Peyer's patch (tissue), 4 donors: ENCODE data around the gene AGBL4. TPM values are rescaled to one million over a fixed set of nuclear protein-coding genes. Genes with fewer than 3 reads are reported as not detected.
"Not testable (repeated sequence)": the region's sequence is repeated elsewhere in the genome, so short reads cannot be mapped to it uniquely, and the experiment has no call there.

Source experiments
- DNase-seq, 3 donors: peaks; one replicate each; pipeline ENCODE4 v3.0.0-alpha.2; 2017 to 2019
- H3K27ac ChIP-seq, 4 donors: fragments of 200-600 bp; sonication (generic); one replicate each; pipeline ENCODE4 v1.5.1; 2016 to 2019
- H3K27me3 ChIP-seq, 2 donors: fragments of 200-600 bp; sonication (generic); one replicate each; pipeline ENCODE4 v1.5.1; 2019
- H3K36me3 ChIP-seq, 3 donors: fragments of 200-600 bp; sonication (generic); one replicate each; pipeline ENCODE4 v1.5.1; 2016 to 2019
- H3K4me1 ChIP-seq, 4 donors: fragments of 200-600 bp; sonication (generic); one replicate each; pipeline ENCODE4 v1.5.1; 2016 to 2019
- H3K4me3 ChIP-seq, 4 donors: fragments of 200-600 bp; sonication (generic); 1 replicate in 3 of 4; 2 replicates in 1 of 4; pipeline ENCODE4 v1.5.1; 2016 to 2019; ENCODE audit warnings: mild to moderate bottlenecking in 1 of 4
- H3K9me3 ChIP-seq, 4 donors: fragments of 200-600 bp; sonication (generic); one replicate each; pipeline ENCODE4 v1.5.1; 2016 to 2019; ENCODE audit warnings: mild to moderate bottlenecking in 1 of 4
- POLR2A ChIP-seq, 2 donors: fragments of 450-650 bp; IDR thresholded peaks; one replicate each; pipeline ENCODE4 v1.5.1; 2017; ENCODE audit warnings: antibody characterized with exemption in 2 of 2, mild to moderate bottlenecking in 2 of 2, moderate library complexity in 2 of 2
- total RNA-seq, 4 donors: library from RNA; depleted of rRNA; stranded (reverse); fragments of >200 nt; gene quantifications; one replicate each; pipeline ENCODE4 v1.1.0, GENCODE V29; 2016
- TF ChIP-seq, protein P1 (sequence below), 6 experiments: fragments of 450-650 bp in 4 of 6; fragments of 200-600 bp in 2 of 6; sonication (generic) in 1 of 6; IDR thresholded peaks; one replicate each; pipeline ENCODE4 v1.5.1; 2017 to 2019; ENCODE audit warnings: antibody characterized with exemption in 6 of 6, mild to moderate bottlenecking in 3 of 6, moderate library complexity in 1 of 6

The AGBL4 gene
- total RNA-seq, 4 donors from 2014 or later, result 2.5 TPM; not detected in 3

DNA sequence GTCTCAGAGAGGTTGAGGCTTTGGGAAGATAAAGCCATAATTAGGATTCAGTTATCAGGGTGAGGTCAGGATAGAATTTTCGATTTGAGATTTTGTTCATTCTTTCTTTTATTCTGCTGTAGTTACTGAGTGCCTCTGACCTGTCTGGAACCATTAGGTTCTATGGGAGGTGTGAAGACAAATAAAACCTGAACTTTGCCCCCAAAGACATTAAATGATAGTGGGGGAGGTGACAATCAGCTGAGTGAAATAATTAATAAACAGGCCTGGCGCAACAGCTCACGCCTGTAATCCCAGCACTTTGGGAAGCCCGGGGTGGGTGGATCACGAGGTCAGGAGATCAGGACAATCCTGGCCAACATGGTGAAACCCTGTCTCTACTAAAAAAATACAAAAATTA, 1496.7 kb downstream of the AGBL4 start:
- no peaks in the 10 kb centered on the region for H3K27me3 ChIP-seq
- peak overlapping the region in 1 of 4 donors; percentile 61 for H3K27ac ChIP-seq
- no peaks in the 10 kb centered on the region for H3K9me3 ChIP-seq
- no peak for TF ChIP-seq POLR2A (IDR thresholded peaks at IDR 0.05)
- TF ChIP-seq, protein P1, sequence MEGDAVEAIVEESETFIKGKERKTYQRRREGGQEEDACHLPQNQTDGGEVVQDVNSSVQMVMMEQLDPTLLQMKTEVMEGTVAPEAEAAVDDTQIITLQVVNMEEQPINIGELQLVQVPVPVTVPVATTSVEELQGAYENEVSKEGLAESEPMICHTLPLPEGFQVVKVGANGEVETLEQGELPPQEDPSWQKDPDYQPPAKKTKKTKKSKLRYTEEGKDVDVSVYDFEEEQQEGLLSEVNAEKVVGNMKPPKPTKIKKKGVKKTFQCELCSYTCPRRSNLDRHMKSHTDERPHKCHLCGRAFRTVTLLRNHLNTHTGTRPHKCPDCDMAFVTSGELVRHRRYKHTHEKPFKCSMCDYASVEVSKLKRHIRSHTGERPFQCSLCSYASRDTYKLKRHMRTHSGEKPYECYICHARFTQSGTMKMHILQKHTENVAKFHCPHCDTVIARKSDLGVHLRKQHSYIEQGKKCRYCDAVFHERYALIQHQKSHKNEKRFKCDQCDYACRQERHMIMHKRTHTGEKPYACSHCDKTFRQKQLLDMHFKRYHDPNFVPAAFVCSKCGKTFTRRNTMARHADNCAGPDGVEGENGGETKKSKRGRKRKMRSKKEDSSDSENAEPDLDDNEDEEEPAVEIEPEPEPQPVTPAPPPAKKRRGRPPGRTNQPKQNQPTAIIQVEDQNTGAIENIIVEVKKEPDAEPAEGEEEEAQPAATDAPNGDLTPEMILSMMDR (IDR thresholded peaks at IDR 0.05), result no peak
- H3K4me1 ChIP-seq, result peaks cover 0 to 17% (median 2%) of the 10 kb centered on the region in 4 donors
- no peaks in the 10 kb centered on the region for H3K36me3 ChIP-seq
- H3K4me3 ChIP-seq, result no peak overlapping the region
- DNase-seq, result peak in 1 of 3 donors; percentile 46

DNA sequence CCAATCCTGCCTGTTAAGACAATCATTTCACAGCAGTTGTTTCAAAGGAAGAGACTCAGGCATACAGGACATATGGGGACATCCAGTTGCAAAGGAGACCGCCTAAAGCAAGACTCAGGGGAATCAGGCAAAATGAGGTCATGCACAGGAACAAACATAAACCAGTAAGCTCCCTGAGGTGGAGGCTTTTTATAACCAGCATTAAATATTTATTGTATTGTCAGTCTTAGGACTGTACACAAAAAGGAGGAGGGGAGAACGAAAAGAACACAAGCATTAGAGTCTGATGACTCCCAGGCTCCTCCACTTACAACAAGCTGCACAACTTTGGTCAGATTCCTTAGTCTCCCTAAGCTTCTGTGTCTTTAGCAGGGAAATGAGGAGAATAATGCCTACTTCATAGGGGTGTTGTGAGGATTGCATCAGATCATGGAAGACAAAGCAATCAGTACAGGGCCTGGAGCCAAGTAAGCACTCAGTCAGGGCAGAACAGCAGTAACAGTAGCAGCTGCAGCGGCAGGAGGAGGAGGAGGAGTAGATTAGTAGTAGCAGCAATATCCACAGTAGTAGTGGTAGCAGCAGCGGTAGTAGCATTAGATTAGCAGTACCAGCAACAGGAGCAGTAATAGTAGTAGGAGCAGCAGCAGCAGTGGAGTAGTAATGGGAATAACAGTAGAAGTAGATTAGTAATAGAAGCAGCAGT, 1497.6 kb downstream of the AGBL4 start:
- Histone ChIP-seq H3K27me3 (no peaks in the 10 kb centered on the region), H3K4me1 (peaks cover 0 to 17% (median 2%) of the 10 kb centered on the region in 4 donors), H3K4me3 (no peak overlapping the region), H3K36me3 (no peaks in the 10 kb centered on the region), H3K27ac (peak overlapping the region in 1 of 4 donors; percentile 61), H3K9me3 (no peaks in the 10 kb centered on the region)
- TF ChIP-seq, protein P1 (IDR thresholded peaks at IDR 0.05), result no peak
- no peak for TF ChIP-seq POLR2A (IDR thresholded peaks at IDR 0.05)
- DNase-seq, result peak in 1 of 3 donors; percentile 63

DNA sequence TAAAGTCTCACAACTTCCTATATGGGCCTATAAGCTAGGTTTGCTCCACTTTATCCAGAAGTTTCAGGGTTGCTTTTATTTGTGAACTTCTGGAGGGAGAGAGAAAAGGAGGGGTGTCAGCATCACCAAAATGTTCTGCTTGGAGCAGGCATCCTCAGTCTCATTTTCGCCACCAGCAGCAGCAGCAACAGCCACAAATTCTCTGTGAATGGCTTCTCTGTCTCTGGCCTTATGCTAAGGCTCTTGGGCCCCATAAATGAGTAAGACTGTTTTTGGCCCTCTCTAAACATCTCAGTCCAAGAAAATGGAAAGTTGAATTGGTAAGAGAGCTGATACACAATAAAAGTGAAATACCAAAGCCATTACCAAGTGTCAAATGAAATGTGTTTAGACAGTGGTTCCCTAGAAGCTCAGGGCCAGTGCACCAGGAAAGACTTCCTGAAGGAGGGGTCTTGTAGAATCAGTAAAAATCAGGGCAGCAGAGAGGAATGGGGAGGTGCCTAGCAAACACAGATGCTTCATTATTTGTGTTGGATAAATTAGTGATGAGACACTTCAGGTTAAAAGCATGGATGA, 1498.8 kb downstream of the AGBL4 start:
- Histone ChIP-seq H3K36me3 (no peaks in the 10 kb centered on the region), H3K27ac (no peak overlapping the region), H3K4me3 (no peak overlapping the region), H3K4me1 (peaks cover 0 to 17% (median 2%) of the 10 kb centered on the region in 4 donors), H3K9me3 (no peaks in the 10 kb centered on the region), H3K27me3 (no peaks in the 10 kb centered on the region)
- DNase-seq, result no peak
- TF ChIP-seq, protein P1 (IDR thresholded peaks at IDR 0.05), result no peak
- TF ChIP-seq POLR2A (IDR thresholded peaks at IDR 0.05), result no peak

DNA sequence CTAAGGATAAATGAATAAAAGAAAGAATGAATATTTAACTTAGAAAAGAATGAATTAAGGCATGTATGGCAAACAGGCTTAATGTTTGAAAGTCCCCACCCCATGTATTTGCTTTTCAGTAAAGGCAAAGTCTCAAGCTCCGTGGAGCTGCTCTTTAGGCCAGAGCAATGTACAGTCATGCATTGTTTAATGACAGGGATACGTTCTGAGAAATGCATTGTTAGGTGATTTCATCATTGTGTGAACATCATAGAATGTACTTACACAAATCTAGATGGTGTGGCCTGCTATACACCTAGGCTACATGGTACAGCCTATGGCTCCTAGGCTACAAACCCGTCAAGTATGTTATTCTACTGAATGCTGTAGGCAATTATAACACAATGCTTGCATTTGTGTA, 1500.2 kb downstream of the AGBL4 start:
- Histone ChIP-seq H3K27ac (no peak overlapping the region), H3K4me3 (no peak overlapping the region), H3K9me3 (no peaks in the 10 kb centered on the region), H3K36me3 (no peaks in the 10 kb centered on the region), H3K27me3 (no peaks in the 10 kb centered on the region), H3K4me1 (peaks cover 0 to 17% (median 2%) of the 10 kb centered on the region in 4 donors)
- DNase-seq, result no peak
- no peak for TF ChIP-seq POLR2A (IDR thresholded peaks at IDR 0.05)
- TF ChIP-seq, protein P1 (IDR thresholded peaks at IDR 0.05), result no peak

DNA sequence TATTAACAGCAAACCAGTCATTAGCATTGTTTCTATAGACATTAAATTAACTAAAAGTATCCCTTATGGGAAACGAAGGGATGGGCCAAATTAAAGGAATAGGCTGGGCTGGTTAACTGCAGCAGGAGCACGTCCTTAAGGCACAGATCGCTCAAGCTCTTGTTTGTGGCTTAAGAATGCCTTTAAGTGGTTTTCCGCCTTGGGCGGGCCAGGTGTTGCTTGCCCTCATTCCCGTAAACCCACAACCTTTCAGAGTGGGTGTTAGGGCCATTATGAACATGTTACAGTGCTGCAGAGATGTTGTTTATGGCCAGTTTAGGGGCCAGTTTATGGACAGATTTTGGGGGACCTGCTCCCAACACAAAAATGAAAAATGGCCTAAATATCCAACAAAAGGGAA, 1503.9 kb downstream of the AGBL4 start:
- DNase-seq, result not testable (repeated sequence)

DNA sequence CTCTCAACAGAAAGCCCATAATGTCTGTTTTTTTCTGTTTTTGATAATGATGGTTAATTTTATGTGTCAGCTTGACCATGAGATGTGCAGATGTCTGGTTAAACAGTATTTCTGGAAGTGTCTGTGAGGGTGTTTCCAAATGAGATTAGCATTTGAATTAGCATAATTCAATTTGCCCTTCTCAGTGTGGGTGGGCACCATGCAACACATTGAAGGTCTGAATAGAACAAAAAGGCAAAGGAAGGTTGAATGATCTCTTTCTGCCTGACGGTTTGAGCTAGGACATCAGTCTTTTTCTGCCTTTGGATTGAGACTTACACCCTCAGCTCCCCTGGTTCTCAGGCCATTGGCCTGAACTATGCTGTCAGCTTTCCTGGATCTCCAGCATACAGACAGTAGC, 1516.9 kb downstream of the AGBL4 start:
- no peak overlapping the region for H3K4me3 ChIP-seq
- H3K4me1 ChIP-seq, result no peaks in the 10 kb centered on the region
- TF ChIP-seq, protein P1 (IDR thresholded peaks at IDR 0.05), result no peak
- TF ChIP-seq POLR2A (IDR thresholded peaks at IDR 0.05), result no peak
- H3K27me3 ChIP-seq, result no peaks in the 10 kb centered on the region
- no peak overlapping the region for H3K27ac ChIP-seq
- no peaks in the 10 kb centered on the region for H3K9me3 ChIP-seq
- H3K36me3 ChIP-seq, result no peaks in the 10 kb centered on the region
- DNase-seq, result no peak

More for the DNA sequence above, 1503.9 kb downstream of the AGBL4 start:
- not testable (repeated sequence) for H3K4me1 ChIP-seq, H3K27ac ChIP-seq, H3K36me3 ChIP-seq, H3K27me3 ChIP-seq, H3K9me3 ChIP-seq, H3K4me3 ChIP-seq
